Measurements from ENCODE around the gene GSTP1. TPM values are rescaled to one million over a fixed set of nuclear protein-coding genes. Genes with fewer than 3 reads are reported as not detected.
"Not testable (repeated sequence)": the region's sequence is repeated elsewhere in the genome, so short reads cannot be mapped to it uniquely, and the experiment has no call there.

The GSTP1 gene
- total RNA-seq, 1 experiment from 2014 or later, result 665 TPM

DNA sequence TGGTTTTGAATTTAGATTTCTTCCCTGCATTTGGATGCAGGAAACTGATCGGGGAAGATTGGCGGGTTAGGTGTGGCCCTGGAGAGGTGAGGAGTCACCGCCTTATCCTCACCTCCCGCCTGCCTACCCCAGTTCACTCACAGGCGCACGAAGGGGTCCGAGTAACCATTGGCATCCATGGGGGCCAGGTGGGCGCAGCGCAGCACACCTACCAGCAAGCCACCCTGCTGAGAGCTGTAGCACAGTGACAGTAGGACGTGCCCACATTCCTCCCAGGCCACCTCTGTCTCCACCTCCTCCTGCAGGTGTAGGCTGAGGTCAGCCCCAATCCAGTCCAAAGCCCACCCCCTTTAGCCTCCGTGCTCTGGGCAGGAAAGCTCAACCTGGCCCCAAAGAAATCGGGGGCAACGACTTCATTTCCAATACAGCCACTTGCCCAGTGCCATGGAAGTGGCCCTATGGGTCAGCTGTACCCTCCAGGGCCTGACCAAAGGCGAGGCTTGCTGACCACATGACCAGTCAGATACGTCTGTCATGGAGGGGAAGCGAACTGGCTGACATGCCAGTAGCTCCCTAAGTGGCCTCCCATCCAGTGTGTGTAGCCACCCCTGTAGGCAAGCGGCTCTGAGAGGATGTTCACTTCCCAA lies 29.8 kb downstream of the GSTP1 start:
- DNase-seq (ENCODE audit: extremely low read depth, low read depth), result no peak

- DNase-seq (ENCODE audit: extremely low read depth, low read depth), result peak; percentile 22
These were observed 30.5 kb downstream of the GSTP1 start for GRCh38 chr11:67613960-67614715.

DNA sequence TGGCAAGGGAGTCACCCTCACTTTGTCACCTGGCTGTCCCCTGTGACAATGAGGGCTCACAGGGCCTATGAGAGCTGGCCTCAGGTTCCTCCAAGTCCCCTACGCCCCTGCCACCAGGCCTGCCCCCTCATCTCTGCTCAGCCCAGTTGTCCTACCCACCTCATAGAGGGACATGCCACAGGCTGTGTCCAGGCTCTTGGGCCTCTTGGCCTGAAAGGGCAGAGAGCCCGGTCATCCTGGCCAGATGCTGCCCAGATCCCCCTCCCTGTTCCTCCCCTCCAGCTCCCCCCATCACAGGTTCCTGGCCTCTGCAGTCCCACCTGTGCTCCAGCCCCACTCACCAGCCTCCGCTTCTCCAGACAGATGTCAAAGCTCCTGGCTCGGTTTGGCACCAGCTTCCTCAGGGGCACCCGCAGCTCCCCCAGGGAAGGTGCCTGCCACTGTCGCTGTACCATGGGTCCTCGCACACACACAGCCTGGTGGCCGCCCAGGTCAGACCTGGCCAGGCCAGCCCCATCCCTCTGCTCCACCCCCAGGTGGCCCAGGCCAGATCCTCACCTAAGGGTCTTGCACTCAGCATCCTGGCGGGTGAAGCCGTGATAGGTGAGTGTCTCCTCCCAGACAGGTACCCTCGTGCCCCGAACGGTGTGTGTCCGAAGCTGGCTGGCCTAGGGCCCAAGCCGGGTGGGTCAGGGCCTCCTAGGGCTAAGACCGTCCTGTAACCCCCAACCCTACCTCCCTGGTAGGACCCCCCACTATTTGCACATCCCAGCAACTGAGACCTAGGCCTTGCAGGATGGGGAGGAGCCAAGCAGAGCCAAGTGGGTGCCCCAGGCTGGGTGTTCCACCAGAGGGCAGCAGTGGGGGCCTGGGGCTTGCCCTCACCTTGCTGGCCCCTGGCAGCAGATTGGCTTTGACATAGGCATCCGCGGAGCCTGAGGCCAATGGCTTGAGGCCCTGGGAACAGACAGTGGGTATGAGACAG lies 31.4 kb downstream of the GSTP1 start:
- peak; percentile 23 for DNase-seq (ENCODE audit: extremely low read depth, low read depth)

GRCh38 chr11:67615728-67616430 lies 32.3 kb downstream of the GSTP1 start:
- no peak for DNase-seq (ENCODE audit: extremely low read depth, low read depth)

DNA sequence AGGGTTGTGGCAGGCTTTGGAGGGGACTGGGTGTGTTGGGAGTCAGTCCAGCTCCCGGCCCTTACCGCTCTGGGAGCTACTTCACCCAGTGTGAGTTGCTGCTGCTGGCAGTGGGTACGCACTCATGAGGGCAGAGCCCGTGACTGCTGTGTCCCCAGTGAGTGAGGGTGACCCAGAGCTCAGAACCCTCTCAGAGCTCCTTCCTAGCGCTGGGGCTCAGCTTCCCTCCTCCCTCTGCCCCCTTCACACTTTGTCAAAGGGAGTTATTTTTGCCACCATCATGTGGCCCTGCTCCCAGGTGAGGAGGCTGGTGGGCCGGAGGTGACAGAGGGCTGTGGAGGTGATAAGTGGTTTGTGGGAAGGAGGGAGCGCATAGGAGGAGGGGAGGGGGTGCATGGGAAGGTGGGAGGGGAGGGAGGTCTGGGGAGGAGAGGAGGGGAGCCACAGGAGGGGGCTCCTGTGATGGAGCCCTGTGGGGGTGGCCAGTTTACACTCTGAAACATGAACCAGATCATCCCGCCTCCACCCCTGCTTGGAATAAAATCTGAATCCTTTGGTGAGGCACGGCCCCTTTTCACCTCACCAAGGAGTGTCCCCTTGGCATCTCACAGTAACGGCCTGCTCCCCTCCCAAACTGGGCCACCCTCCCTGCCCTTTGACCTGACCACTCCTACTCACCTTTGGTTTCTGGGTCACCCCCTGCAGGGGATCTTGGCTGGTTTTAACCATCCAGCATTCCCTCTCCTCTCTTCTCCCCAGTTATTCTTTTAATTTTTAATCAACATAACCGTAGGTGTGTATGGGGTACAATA lies 33.0 kb downstream of the GSTP1 start:
- DNase-seq (ENCODE audit: extremely low read depth, low read depth), result no peak

GRCh38 chr11:67617243-67617953 lies 33.8 kb downstream of the GSTP1 start:
- DNase-seq (ENCODE audit: extremely low read depth, low read depth), result no peak

GRCh38 chr11:67618901-67619659 lies 35.5 kb downstream of the GSTP1 start:
- DNase-seq (ENCODE audit: extremely low read depth, low read depth), result not testable (repeated sequence)

- not testable (repeated sequence) for DNase-seq (ENCODE audit: extremely low read depth, low read depth)
These were observed 36.3 kb downstream of the GSTP1 start for GRCh38 chr11:67619683-67620618.

GRCh38 chr11:67620621-67621020 lies 37.0 kb downstream of the GSTP1 start:
- not testable (repeated sequence) for DNase-seq (ENCODE audit: extremely low read depth, low read depth)

DNA sequence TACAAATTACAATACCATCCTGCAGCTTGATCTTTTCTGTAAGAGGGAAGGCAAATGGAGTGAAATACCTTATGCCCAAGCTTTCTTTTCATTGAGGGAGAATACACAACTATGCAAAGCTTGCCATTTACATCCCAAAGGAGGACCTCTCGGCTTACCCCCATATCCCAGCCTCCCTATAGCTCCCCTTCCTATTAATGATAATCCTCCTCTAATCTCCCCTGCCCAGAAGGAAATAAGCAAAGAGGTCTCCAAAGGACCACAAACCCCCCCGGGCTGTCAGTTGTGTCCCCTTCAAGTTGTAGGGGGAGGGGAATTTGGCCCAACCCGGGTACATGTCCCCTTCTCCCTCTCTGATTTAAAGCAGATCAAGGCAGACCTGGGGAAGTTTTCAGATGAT lies 38.3 kb downstream of the GSTP1 start:
- DNase-seq (ENCODE audit: extremely low read depth, low read depth), result not testable (repeated sequence)

GRCh38 chr11:67622905-67623304 lies 39.3 kb downstream of the GSTP1 start:
- not testable (repeated sequence) for DNase-seq (ENCODE audit: extremely low read depth, low read depth)

- not testable (repeated sequence) for DNase-seq (ENCODE audit: extremely low read depth, low read depth)
These were observed 40.2 kb downstream of the GSTP1 start for GRCh38 chr11:67623795-67624194.

DNA sequence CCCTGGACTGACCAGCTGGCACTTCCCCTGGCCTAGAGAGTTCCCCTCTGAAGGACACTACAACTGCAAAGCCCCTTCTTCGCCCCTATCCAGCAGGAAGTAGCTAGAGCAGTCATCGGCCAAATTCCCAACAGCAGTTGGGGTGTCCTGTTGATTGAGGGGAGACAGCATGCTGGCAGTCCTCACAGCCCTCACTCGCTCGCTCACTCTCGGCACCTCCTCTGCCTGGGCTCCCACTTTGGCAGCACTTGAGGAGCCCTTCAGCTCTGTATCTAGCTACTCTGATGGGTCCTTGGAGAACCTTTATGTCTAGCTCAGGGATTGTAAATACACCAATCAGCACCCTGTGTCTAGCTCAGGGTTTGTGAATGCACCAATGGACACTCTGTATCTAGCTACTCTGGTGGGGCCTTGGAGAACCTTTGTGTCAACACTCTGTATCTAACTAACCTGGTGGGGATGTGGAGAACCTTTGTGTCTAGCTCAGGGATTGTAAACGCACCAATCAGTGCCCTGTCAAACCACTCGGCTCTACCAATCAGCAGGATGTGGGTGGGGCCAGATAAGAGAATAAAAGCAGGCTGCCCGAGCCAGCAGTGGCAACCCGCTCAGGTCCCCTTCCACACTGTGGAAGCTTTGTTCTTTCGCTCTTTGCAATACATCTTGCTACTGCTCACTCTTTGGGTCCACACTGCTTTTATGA lies 42.7 kb downstream of the GSTP1 start:
- DNase-seq (ENCODE audit: extremely low read depth, low read depth), result not testable (repeated sequence)

DNA sequence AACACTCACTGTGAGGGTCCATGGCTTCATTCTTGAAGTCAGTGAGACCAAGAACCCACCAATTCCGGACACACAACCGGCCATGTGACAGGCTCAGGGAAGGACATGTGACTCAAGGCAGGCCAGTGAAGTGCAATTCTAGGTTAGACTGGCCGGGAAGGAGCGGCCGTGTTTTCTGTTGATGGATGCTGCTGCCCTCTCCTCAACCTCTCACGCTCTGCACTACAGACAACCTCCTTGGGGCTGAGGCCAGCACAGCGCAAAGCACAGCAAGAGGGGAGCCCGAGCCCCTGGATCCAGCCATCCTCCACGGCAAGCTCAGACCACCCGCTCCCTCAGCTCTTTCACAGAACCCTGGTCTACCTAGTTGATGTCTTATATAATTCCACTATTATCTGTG lies 43.4 kb downstream of the GSTP1 start:
- no peak for DNase-seq (ENCODE audit: extremely low read depth, low read depth)

DNA sequence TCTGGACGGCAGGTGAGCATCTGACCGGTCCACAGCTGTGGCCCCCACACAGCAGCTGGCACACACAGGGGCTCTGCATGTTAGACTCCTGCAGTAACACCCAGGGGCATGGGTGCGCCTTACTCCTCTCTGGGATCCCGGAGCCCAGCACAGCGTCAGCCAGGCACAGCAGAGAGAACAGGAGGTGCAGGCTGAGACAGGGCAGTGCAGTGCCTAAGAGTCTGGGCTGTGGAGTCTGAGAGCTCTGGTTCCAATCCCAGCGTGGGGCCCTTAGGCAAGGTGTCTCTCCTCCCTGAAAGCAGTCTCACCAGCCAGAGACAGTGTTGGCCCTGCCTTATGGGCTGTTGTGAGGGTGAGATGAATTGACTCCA lies 43.8 kb downstream of the GSTP1 start:
- DNase-seq (ENCODE audit: extremely low read depth, low read depth), result no peak

DNA sequence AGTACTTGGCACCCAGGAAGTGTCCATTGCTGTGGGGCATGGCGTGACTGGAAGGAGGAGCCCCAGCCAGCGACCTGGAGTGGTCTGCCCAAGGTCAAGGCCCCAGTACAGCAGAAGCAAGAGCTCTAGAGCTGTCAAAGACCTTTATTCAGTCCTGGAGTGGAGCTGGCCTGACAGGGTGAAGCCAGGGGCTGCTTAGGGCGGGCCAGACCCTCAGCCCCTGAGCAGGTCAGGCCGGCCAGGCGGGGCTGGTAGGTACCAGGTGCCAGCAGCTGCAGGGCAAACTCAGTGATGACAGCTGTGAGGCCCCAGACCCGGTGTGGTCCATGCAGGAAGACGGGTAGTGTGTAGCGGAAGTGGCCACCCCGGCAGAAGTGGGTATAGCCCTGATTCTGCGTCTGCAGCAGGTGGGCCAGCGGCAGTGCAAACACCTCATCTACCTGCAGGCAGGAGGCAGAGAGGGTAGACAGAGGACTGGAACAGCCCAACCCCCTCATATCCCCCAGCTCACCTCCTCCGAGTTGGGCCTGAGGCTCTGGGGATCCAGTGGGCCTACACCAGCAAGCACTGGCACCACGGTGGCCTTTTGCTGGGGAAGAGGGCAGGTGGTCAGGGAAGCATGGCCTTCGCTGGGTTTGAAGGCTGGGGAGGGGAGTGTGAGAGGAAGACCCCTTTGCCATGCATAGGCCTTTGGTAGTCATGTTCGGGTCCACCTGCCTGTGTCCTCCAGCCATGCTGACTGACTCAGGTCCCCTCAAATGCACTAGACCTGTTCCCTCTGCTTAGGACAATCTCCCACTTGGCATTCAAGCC lies 44.4 kb downstream of the GSTP1 start:
- DNase-seq (ENCODE audit: extremely low read depth, low read depth), result no peak

Measured in NCI-H460 (cell line).